GM21576 (cell line): Measurements from ENCODE around the gene ZSCAN5C.
"Not testable (repeated sequence)": the region's sequence is repeated elsewhere in the genome, so short reads cannot be mapped to it uniquely, and the experiment has no call there.

Source experiments
- ATAC-seq: cut with Tn5 transposase; IDR thresholded peaks from one replicate; pipeline ENCODE4 v1.9.1; 2021; ENCODE audit warnings: mild to moderate bottlenecking, moderate library complexity; ENCODE audit not compliant: unreplicated experiment

ZSCAN5C gene, protein sequence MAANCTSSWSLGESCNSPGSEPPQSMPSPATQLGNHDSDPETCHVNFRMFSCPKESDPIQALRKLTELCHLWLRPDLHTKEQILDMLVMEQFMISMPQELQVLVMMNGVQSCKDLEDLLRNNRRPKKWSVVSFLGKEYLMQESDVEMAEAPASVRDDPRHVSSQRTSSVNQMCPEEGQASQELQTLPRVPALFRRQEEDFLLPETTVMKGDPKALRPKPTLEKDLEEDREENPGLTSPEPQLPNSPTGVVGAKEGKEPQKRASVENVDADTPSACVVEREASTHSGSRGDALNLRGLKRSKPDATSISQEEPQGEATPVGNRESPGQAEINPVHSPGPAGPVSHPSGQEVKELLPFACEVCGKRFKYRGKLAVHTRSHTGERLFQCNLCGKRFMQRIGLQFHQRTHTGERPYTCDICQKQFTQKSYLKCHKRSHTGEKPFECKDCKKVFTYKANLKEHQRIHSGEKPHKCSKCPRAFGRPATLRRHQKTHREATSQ

GRCh38 chr19:56201973-56202372 is at the start of gene ZSCAN5C:
Gene ZSCAN5C, plus strand, starts transcription at chr19:56202273. Its CDS starts 3,641 bp downstream, at chr19:56205914.
- ATAC-seq = no peak

GRCh38 chr19:56152644-56153043 is 49.4 kb upstream of the ZSCAN5C start:
- no peak for ATAC-seq

DNA sequence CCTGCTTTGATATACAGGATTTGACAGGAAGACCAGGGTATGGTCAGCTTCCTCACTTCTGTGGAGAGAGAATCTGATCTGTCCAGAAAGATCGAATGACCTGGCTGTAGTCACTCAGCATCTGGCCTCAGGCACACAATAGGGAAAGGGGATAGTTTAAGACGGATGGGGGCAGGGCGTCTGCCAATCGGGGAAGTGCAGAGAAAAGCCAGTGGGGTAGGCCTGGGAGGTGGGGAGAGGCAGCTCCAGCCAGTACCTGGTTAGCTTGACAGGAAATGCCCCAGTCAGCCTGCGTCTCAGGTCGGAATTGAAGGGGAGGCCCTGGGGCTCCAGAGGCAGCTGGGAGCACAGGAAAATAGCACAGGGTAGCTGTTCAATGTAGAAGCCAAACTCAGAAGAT is 48.6 kb upstream of the ZSCAN5C start:
- no peak for ATAC-seq

DNA sequence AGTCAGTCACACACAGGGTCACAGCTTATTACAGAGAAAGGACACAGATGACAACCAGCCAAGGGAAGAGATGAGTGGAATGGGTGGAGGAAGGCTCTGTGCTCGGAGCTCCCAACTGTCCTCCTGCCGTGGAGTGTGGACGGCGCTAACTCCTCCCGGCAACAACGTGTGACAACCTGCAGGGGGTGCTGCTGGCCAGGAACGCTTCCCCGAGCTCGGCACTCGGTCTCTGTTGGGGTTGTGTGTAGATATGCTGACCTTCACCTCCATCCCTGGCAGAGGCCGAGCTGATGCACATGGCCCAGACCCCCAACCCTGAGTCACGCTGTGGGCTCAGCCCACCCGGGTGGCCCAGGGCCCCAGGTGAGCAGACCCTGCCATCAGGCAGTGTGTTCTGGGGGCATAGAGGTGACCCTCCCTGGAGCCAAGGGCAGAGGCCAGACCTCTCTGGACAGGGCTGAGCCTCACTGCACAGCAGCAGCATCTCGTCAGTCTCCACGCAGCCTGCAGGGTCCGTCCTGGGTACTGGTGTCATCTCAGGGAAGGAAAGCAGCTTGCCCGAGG is 46.9 kb upstream of the ZSCAN5C start:
- ATAC-seq = no peak

DNA sequence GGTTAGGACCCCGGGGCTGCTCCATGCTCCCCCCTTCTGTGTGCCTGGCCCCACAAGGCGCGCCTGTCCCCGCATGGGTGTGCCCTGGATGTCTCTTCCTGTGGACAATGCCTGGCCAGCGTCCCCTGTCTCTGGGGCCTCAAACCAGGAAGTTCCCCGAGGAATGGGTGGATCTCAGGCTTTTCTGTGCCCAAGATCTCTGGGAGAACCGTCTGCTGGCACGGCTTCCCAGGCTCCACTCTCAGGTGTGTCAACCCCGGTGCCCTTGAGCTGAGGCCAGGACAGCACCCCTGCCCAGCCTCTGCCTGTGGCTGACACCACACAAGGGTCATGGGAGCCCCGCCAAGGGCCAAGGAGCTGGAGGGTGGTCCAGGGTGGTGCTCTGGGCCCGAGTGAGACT is 45.3 kb upstream of the ZSCAN5C start:
- ATAC-seq = no peak

DNA sequence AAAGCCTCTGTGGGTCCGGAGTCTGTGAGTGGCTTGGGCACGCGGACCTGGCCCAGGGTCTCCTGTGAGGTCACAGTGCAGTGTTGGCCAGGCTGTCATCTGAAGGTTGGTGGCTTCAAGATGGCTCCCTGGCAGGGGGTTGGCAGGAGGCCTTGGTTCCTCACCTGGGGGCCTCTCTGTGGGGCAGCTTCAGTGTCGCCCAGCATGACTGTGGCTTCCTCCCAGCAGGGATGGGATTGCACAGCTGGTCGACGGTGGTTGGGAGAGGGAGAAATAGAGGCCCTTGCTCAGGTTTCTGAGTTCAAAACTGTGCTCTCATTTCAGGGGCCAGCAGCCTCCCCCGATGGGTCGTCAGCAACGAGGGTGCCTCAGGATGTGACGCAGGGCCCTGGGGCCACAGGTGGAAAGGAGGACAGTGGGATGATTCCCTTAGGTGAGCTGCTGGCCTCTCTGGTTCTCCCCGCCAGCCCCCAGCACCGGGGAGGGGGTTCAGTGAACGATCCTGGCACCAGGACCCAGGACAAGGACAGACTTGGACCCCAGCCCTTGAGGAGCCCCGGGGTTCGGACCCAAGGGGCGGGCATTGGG is 43.8 kb upstream of the ZSCAN5C start:
- no peak for ATAC-seq

DNA sequence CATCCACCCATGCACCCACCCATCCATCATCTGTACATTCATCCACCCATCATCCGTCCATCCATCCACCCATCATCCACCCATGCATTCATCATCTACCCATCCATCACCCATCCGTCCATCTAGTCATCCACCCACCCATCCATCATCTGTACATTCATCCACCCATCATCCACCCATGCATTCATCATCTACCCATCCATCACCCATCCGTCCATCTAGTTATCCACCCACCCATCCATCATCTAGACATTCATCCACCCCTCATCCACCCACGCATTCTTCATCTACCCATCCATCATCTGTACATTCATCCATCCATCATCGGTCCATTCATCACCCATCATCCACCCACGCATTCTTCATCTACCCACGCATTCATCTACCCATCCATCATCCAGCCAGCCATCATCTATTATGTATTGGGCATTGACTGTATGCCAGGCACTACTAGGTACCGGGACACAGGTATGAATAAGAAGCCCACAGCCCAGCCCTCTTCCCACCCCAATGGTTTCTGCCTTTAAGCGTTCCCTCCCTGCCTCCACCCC is 43.0 kb upstream of the ZSCAN5C start:
- ATAC-seq = no peak

DNA sequence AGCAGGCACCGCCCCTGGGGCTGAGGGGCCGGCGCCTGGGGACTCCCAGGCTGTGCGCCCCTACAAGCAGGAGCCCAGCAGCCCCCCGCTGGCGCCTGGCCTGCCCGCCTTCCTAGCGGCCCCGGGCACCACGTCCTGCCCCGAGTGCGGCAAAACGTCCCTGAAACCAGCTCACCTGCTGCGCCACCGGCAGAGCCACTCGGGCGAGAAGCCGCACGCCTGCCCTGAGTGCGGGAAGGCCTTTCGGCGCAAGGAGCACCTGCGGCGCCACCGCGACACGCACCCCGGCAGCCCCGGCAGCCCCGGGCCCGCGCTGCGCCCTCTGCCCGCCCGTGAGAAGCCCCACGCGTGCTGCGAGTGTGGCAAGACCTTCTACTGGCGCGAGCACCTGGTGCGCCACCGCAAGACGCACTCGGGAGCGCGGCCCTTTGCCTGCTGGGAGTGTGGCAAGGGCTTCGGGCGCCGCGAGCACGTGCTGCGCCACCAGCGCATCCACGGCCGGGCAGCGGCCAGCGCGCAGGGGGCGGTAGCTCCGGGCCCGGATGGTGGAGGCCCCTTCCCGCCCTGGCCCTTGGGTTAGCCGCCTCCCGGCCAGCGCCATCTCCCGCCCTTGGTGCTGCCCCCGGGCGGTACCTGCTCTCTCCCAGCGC is 42.3 kb upstream of the ZSCAN5C start:
- ATAC-seq = no peak

DNA sequence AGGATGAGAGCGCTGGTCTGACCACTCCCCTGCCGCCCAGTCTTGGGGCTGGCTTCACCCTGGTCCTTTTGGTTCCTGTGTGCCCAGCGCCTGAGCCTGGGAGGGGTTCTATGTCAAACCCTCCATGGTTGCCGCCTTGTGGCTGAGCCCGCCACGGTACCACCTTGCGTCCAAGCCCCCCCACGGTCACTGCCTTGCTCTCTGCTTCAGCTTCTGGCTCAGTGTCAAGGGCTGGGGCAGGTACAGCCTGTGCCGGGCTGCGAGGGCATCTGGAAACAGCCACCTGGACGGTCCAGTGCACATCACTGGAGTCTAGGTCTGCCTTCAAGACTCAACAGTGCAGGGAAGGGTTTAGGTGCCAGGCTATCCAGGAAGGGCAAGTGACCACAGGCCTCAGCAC is 40.5 kb upstream of the ZSCAN5C start:
- ATAC-seq = no peak

DNA sequence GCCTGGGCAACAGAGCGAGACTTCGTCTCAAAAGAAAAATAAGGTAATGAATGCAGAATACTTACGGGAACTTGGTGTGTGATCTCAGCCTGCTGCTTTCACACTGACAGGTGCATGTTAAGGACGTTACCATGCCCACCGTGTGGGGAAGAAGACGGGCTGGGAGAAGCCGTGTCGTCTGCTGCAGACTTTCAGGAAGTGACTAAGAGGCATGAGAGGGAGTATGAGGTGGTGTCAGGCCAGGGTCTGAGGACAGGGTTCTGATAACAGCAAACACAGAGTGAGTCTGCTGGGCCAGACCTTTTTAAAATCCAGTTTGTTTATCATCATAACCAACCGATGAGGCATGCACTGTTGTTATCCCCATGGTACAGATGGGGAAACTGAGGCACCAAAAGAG is 39.8 kb upstream of the ZSCAN5C start:
- no peak for ATAC-seq

GRCh38 chr19:56163097-56163496 is 39.0 kb upstream of the ZSCAN5C start:
- no peak for ATAC-seq

DNA sequence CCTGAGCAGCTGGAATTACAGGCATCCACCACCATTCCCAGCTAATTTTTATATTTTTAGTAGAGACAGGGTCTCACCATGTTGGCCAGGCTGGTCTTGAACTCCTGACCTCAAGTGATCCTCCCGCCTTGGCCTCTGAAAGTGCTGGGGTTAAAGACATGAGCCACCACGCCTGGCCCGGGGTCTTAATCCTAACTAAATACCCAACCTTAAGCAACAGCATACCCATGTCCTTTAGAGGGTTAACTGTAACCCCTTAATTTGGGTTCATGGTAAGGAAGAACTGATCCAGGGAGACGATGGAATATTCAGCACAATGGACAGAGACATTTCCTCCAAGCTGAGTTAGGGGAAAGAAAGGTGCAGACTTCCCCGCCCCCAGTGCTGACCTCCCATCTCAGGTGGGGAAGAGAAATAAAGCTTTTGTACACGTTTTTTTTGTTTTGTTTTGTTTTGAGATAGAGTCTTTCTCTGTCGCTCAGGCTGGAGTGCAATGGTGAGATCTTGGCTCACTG is 35.0 kb upstream of the ZSCAN5C start:
- no peak for ATAC-seq

DNA sequence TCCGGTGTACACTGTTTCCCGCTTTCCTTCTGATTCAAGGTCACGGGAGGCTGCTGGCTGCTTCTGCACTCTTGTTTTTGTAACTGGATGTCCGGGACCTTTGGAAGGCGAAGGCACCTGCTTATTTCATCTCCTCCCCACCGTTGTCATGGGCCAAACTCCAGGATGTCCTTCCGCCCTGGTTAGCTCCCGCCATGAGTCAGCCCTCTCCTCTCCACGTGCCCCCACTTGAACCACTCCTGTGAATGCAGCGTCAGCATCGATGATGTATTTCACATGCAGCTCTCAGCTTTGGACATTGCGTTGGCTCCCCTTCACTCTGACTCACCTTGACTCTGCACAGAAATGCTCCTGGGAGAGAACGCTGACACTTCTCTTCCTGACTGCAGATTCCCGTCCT is 31.8 kb upstream of the ZSCAN5C start:
- no peak for ATAC-seq

DNA sequence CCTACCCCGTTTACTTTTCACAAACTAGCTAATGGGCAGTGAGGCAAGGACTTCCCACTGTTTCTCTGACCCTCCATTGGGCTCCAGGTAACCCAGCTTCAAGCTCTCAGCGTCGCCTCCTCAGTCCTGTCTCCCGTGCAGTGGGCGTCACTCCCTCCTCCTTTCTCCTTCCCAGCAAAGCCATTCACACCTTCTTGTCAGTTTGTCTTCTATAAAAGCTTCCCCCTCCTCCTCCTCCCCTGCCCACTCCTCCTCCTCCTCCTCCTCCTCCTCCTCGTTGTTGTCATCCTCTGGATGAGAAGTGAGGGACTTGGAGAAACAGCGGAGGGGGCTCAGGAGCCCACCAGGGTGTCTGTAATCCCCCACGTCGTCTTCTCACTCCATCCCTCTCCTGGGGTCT is 28.0 kb upstream of the ZSCAN5C start:
- no peak for ATAC-seq

- ATAC-seq = no peak
These were observed 27.5 kb upstream of the ZSCAN5C start for GRCh38 chr19:56174550-56174949.

DNA sequence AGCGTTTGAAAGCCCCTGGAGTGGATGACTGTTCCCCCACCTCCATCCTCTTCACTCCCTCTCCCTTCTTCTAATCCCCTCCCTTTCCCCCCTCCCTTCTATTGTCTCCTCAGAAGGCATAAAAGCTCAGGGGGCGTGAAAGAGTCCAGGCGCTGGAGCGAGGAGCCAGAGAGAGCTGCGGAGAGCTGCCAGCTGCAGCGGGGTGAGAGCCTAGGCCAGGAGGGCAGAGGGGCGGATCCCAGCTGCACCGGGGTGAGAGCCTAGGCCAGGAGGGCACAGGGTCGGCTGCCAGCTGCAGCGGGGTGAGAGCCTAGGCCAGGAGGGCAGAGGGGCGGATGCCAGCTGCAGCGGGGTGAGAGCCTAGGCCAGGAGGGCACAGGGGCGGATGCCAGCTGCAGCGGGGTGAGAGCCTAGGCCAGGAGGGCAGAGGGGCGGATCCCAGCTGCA is 26.2 kb upstream of the ZSCAN5C start, which contains the start of gene GALP:
Gene GALP, plus strand, starts transcription at position 148 of the 447 bp plus-strand sequence. CDS start 1,101 bp downstream, outside the sequence.
- ATAC-seq = not testable (repeated sequence)

GRCh38 chr19:56176310-56176709 is 25.8 kb upstream of the ZSCAN5C start:
- not testable (repeated sequence) for ATAC-seq

- no peak for ATAC-seq
These were observed 25.2 kb upstream of the ZSCAN5C start for GRCh38 chr19:56176881-56177280.

DNA sequence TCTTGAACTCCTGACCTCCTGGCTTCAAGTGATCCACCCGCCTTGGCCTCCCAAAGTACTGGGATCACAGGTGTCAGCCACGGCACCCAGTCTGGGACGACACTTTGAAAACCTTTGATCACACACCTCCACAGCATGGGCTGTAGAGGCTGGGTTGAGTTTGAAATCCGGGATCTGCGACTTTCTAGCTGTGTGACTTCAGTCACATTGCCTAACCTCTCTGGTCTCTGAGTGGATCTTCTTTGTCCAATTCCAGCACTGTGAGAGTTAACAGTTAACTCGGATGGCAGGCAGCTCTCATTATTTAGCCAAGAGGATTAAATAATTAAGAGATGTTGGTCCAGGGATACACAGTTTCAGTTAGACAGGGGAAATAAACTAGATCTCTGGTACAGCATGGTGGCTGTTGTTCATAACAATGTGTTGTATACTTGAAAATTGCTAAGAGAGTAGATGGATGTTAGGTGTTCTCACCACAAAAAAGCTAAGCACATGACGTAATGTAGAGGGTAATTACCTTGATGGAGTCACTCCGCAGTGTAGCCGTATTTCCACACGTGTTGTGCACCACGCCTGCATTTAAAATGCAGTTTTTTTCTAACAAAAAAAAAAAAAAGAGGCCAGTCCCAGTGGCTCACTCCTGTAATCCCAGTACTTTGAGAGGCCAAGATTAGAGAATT is 24.4 kb upstream of the ZSCAN5C start:
- ATAC-seq = no peak

DNA sequence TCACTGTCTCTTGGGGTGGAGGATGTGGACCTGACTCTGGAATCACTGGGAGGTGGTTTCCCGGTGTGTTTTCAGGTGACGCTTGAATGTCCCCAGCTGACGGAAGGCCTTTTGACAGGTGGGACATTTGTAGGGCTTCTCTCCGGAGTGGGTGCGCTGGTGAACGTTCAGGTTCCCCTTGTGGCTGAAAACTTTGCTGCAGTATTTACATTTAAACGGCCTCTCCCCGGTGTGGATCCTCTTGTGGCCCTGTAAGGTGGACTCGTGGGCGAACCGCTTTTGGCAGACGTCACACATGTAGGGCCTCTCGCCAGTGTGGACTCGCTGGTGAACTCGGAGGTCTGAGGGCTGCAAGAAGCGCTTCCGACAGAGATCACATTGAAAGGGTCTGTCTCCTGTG is 12.3 kb upstream of the ZSCAN5C start:
- ATAC-seq = no peak
